ENCODE measurements around the gene DES. TPM values are rescaled to one million over a fixed set of nuclear protein-coding genes. Genes with fewer than 3 reads are reported as not detected.

The DES gene
- total RNA-seq, 1 donor from 2014 or later: not detected

- DNase-seq (ENCODE audit: low read depth) (no peak), FAIRE-seq (no peak)
- H3K27me3 ChIP-seq (ENCODE audit: control insufficient read depth, insufficient read depth, low read length): peaks cover 11% of the 10 kb centered on the region
- H3K36me3 ChIP-seq (ENCODE audit: control insufficient read depth, insufficient read depth, low read length): no peaks in the 10 kb centered on the region
- no peak overlapping the region for H3K4me3 ChIP-seq (ENCODE audit: low read depth, low read length)
- TF ChIP-seq, protein P1, sequence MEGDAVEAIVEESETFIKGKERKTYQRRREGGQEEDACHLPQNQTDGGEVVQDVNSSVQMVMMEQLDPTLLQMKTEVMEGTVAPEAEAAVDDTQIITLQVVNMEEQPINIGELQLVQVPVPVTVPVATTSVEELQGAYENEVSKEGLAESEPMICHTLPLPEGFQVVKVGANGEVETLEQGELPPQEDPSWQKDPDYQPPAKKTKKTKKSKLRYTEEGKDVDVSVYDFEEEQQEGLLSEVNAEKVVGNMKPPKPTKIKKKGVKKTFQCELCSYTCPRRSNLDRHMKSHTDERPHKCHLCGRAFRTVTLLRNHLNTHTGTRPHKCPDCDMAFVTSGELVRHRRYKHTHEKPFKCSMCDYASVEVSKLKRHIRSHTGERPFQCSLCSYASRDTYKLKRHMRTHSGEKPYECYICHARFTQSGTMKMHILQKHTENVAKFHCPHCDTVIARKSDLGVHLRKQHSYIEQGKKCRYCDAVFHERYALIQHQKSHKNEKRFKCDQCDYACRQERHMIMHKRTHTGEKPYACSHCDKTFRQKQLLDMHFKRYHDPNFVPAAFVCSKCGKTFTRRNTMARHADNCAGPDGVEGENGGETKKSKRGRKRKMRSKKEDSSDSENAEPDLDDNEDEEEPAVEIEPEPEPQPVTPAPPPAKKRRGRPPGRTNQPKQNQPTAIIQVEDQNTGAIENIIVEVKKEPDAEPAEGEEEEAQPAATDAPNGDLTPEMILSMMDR (IDR thresholded peaks at IDR 0.05; ENCODE audit: insufficient read depth, low read length, severe bottlenecking): no peak
These were observed 791 bp downstream of the DES start for GRCh38 chr2:219419012-219419324.

- no peak for DNase-seq (ENCODE audit: low read depth)
- no peak overlapping the region for H3K4me3 ChIP-seq (ENCODE audit: low read depth, low read length)
These were observed 1.4 kb downstream of the DES start for GRCh38 chr2:219419331-219420197.

DNA sequence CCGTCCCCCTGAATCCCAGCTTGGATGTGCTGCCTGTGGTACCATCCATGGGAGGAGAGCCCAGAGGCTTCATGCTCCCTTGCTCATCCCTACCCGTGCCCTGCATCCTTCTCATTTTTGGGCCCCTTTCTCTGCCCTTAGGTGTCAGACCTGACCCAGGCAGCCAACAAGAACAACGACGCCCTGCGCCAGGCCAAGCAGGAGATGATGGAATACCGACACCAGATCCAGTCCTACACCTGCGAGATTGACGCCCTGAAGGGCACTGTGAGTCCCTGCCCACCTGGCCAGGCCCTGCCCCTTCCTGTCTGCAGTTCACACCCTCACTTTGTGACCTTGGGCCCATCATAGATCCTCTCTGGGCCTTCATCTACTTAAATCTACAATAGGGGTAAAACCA lies 2.5 kb downstream of the DES start:
- DNase-seq (ENCODE audit: low read depth): no peak

More at GRCh38 chr2:219419331-219420197, 1.4 kb downstream of the DES start:
- Histone ChIP-seq H3K36me3 (ENCODE audit: control insufficient read depth, insufficient read depth, low read length) (no peaks in the 10 kb centered on the region), H3K27me3 (ENCODE audit: control insufficient read depth, insufficient read depth, low read length) (peaks cover 11% of the 10 kb centered on the region)
- TF ChIP-seq, protein P1 (IDR thresholded peaks at IDR 0.05; ENCODE audit: insufficient read depth, low read length, severe bottlenecking): no peak
- FAIRE-seq: no peak

DNA sequence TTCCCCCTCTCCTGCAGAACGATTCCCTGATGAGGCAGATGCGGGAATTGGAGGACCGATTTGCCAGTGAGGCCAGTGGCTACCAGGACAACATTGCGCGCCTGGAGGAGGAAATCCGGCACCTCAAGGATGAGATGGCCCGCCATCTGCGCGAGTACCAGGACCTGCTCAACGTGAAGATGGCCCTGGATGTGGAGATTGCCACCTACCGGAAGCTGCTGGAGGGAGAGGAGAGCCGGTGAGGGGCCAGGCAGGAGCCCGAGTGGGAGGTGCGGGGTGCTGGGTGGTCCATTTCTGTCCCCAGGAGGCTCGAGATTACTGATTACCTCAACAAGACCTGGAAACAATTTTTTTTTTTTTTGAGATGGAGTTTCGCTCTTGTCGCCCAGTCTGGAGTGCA lies 3.1 kb downstream of the DES start:
- TF ChIP-seq, protein P1 (IDR thresholded peaks at IDR 0.05; ENCODE audit: insufficient read depth, low read length, severe bottlenecking): no peak
- DNase-seq (ENCODE audit: low read depth): no peak

More for the DNA sequence above, 2.5 kb downstream of the DES start:
- FAIRE-seq: no peak
- TF ChIP-seq, protein P1 (IDR thresholded peaks at IDR 0.05; ENCODE audit: insufficient read depth, low read length, severe bottlenecking): no peak
- Histone ChIP-seq H3K36me3 (ENCODE audit: control insufficient read depth, insufficient read depth, low read length) (no peaks in the 10 kb centered on the region), H3K4me3 (ENCODE audit: low read depth, low read length) (no peak overlapping the region), H3K27me3 (ENCODE audit: control insufficient read depth, insufficient read depth, low read length) (peaks cover 13% of the 10 kb centered on the region)

DNA sequence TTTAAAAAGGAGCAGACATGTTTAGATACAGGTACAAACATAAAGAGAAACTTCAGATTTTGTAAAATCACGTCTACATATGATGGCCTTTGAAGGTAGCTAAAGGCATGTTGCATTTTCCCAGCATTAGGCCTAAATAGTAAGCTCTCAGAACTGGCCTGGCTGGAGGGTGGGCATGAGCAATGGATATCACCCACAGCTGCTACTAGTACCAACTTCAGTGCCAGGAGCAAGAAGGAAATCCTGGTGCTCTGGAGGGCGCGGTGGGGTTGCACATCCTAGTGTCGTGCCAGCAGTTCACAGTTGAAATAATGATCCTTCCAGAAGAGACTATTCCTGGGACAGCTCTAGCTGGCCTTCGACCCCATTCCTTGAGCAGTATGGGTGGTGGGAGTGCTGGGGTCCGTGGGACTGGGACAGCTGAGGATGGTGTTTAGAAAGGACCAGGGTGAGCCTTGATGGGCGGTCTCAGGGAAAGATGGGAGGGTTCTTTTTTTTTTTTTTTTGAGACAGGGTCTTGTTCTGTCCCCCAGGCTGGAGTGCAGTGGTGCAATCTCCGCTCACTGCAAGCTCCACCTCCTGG lies 4.9 kb downstream of the DES start:
- TF ChIP-seq, protein P1 (IDR thresholded peaks at IDR 0.05; ENCODE audit: insufficient read depth, low read length, severe bottlenecking): no peak
- H3K27me3 ChIP-seq (ENCODE audit: control insufficient read depth, insufficient read depth, low read length): peaks cover 12% of the 10 kb centered on the region
- no peak for DNase-seq (ENCODE audit: low read depth)
- no peaks in the 10 kb centered on the region for H3K36me3 ChIP-seq (ENCODE audit: control insufficient read depth, insufficient read depth, low read length)
- no peak overlapping the region for H3K4me3 ChIP-seq (ENCODE audit: low read depth, low read length)
- FAIRE-seq: no peak

More for the DNA sequence above, 3.1 kb downstream of the DES start:
- Histone ChIP-seq H3K4me3 (ENCODE audit: low read depth, low read length) (no peak overlapping the region), H3K27me3 (ENCODE audit: control insufficient read depth, insufficient read depth, low read length) (peaks cover 13% of the 10 kb centered on the region), H3K36me3 (ENCODE audit: control insufficient read depth, insufficient read depth, low read length) (no peaks in the 10 kb centered on the region)
- FAIRE-seq: no peak
